Measurements from ENCODE around the gene BOC.

The BOC gene

DNA sequence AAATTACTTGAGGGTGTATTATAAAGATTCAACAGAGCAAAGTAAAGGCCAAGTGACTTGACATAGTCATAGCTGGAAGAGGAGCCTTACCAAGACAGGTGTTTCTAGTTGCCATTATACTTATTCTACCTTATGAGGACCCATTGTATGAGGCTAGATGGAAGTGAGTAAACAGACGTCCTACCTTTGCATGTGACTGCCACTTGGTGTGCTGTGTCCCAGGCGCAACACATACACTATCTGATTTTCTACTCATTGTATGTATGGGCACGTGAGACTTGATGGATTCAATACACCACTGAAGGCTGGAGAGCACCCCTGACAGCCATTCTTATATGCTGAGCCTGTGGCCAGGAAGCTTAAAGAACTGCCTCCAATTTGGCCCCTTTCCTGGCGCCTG is 40.5 kb downstream of the BOC start:
- no peak overlapping the region for H3K27ac ChIP-seq
- TF ChIP-seq, protein P1, sequence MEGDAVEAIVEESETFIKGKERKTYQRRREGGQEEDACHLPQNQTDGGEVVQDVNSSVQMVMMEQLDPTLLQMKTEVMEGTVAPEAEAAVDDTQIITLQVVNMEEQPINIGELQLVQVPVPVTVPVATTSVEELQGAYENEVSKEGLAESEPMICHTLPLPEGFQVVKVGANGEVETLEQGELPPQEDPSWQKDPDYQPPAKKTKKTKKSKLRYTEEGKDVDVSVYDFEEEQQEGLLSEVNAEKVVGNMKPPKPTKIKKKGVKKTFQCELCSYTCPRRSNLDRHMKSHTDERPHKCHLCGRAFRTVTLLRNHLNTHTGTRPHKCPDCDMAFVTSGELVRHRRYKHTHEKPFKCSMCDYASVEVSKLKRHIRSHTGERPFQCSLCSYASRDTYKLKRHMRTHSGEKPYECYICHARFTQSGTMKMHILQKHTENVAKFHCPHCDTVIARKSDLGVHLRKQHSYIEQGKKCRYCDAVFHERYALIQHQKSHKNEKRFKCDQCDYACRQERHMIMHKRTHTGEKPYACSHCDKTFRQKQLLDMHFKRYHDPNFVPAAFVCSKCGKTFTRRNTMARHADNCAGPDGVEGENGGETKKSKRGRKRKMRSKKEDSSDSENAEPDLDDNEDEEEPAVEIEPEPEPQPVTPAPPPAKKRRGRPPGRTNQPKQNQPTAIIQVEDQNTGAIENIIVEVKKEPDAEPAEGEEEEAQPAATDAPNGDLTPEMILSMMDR (conservative IDR thresholded peaks at IDR 0.05): no peak; the same call in 1 of the 2 replicates
- TF ChIP-seq ZFX (IDR thresholded peaks at IDR 0.05): no peak

DNA sequence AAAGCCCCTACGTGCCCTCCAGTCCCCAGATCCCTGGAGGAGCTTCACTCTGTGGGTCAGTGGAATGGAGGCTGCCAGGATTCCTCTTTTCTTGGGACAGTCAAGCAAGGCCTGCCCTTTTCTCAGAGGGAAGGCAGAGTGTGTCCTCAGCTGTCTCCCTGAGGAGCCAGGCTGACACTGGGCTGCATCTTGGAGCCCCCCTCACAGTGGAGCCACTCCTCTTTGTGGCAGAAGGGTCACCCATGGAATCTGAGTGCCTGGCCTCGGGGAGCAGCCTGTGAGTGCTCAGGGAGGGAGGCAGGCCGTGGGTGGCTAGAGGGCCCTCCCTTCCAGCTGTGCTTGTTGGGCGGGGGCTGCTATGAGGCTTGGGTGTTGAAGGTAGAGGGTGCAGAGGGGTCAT is 41.2 kb downstream of the BOC start:
- H3K27ac ChIP-seq: no peak overlapping the region
- TF ChIP-seq, protein P1 (conservative IDR thresholded peaks at IDR 0.05): no peak
- TF ChIP-seq ZFX (IDR thresholded peaks at IDR 0.05): no peak

DNA sequence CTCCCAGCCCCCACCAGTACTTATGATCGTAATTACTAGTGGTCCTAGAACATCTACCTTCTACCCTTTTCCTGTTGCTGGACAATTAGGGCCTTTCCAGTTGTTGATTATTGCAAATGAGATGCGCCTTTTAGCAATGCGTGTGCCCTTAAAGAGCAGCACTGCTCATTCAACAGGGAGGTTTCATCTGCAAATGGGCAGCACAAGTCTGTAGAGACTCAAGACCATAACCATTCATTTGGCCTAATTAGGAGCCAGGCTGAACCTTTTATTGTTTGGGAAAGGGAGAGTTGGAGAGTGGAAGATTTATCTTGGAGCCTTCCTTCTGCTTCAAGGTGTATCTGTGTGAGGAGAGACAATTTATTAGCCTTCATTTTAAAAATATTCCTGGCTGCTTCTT is 42.3 kb downstream of the BOC start:
- no peak overlapping the region for H3K27ac ChIP-seq
- TF ChIP-seq, protein P1 (conservative IDR thresholded peaks at IDR 0.05): no peak
- TF ChIP-seq ZFX (IDR thresholded peaks at IDR 0.05): no peak

DNA sequence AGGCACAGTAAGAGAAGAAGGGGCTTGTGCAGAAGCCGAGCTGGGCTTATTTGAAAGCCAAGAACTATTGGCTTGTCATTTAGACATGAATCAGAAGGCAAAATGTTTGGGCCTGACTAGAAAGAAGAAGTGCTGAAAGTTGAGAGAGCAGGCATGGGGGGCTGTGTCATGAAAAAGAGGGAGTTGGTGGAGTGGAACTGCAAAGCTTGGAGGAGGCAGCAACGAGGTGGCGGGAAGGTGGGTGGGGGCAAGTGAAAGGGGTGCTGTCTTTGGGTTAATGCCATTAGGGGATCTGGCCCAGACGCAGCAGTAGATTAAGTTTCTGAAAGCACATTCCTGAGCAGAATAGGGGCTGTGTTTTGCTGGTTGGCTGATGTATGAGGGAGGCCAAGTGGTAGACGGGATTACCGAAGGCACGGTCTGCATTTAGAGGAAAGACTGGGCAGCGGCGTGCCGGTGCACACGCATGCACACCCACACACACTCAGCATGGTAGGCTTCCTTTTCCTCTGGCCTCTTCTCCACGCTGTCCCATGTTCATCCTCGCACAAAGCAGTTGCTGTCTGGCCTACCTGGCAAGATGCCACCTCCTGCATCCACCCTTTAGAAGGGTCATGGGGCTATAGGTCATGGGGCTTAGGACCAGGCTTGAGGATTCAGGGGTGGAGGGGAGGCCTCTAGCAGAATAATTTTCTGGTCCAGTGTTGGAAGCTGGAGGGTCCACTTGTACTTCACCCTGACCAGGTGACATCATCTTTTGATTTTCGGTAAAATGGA is 43.0 kb downstream of the BOC start:
- no peak overlapping the region for H3K27ac ChIP-seq
- TF ChIP-seq, protein P1 (conservative IDR thresholded peaks at IDR 0.05): no peak
- TF ChIP-seq ZFX (IDR thresholded peaks at IDR 0.05): no peak

DNA sequence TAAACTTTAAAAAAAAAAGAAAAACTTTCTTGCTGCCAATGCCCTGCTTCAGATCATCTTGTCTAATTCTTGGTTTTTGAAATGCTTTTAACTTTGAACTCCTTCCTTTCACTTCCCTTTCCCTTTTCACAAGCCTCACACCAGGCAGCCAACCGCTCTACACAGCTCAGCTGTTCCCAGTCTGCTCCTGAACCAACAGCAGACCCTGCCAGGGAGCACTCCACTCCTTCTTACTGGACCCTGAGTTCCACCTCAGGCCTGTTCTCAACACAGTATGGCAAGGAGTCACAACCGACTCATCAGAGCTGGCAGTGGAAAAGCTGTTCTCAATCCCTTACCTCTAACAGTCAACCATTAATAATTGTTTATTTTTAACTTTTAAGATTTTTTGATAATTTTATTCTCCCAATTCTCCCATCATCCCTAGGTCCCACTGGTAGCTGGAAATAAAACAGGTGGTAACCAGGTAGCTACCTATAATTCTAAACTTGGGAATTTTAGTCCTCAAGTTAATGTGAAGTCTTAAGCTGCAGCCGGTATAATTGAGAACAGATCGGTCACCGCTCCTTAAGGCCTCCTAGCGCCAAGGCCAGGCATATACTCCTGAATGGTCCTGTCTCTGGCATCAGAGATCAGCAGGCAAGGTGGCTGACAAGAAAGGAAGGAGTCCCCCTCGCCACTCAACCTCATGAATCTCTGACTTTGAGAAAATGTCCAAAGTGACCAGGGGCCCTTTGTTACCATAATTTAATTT is 43.9 kb downstream of the BOC start:
- no peak overlapping the region for H3K27ac ChIP-seq
- TF ChIP-seq, protein P1 (conservative IDR thresholded peaks at IDR 0.05): no peak
- TF ChIP-seq ZFX (IDR thresholded peaks at IDR 0.05): no peak

DNA sequence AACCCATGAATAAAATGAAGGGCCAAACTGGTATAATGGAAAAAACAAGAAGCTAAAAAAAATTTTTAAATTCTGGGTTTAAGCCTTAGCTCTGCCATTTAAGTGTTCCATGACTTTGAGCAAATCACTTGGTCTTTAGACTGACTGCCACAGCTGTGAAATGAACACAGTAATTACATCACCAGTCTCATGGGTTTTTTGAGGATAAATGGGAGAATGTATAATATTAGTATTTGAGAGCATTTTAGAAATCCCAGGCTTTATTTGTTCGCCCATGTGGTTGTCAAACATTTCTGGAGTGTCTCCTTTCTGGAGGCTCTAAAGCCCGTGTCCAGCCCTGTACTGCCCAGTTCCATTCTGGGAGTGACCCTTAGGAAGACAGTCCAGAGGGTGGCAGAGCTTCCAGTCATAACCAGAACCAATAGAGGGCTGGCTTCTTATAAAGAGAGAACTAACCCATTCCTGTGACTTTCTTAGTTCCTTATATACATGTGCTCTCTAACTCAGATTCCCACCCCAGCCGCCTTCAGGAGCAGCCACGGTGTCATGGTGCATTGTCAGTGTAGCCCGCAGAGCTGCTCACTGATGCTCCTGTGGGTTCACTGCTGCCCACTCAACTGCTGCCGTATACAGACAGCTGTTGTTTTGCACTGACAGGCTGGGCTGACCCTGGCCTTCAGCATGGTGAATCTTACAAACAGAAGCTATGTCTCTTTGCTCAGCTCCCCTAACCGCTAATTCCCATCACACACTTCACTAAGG is 44.7 kb downstream of the BOC start:
- TF ChIP-seq, protein P1 (conservative IDR thresholded peaks at IDR 0.05): no peak
- TF ChIP-seq ZFX (IDR thresholded peaks at IDR 0.05): no peak
- H3K27ac ChIP-seq: no peak overlapping the region
